Prostate gland (tissue), 2 donors: ENCODE results near the gene MSRB3. TPM values are rescaled to one million over a fixed set of nuclear protein-coding genes. Genes with fewer than 3 reads are reported as not detected.

Source experiments
- DNase-seq: peaks from one replicate; pipeline ENCODE4 v3.0.0-alpha.2; 2019; ENCODE audit warnings: low spot score
- H3K27ac ChIP-seq, 2 donors: fragments of 200-600 bp; sonication (generic); 2 replicates each; pipeline ENCODE4 v1.5.1; 2017 to 2019
- H3K27me3 ChIP-seq: fragments of 200-600 bp; sonication (generic); replicated peaks from 2 replicates; pipeline ENCODE4 v1.5.1; 2019; ENCODE audit not compliant: insufficient read depth
- H3K36me3 ChIP-seq, 2 donors: fragments of 200-600 bp; sonication (generic); 1 replicate in 1 of 2; 2 replicates in 1 of 2; pipeline versions ENCODE4 v1.5.1 to v1.8.1; 2017 to 2019
- H3K4me1 ChIP-seq: fragments of 200-600 bp; sonication (generic); replicated peaks from 2 replicates; pipeline ENCODE4 v1.5.1; 2019
- H3K4me3 ChIP-seq, 2 donors: fragments of 200-600 bp; sonication (generic); 2 replicates each; pipeline ENCODE4 v1.5.1; 2017 to 2019
- H3K9me3 ChIP-seq: fragments of 200-600 bp; sonication (generic); 2 replicates; pipeline ENCODE4 v1.5.1; 2017
- CTCF ChIP-seq, 4 experiments: fragments of 200-600 bp in 2 of 4; fragments of 450-650 bp in 2 of 4; sonication (generic) in 2 of 4; IDR thresholded peaks; 1 replicate in 3 of 4; 2 replicates in 1 of 4; pipeline ENCODE4 v1.5.1; 2016 to 2019; ENCODE audit warnings: antibody characterized with exemption in 4 of 4, mild to moderate bottlenecking in 2 of 4, moderate library complexity in 2 of 4
- POLR2A ChIP-seq: fragments of 450-650 bp; IDR thresholded peaks from one replicate; pipeline ENCODE4 v1.6.1; 2016; ENCODE audit warnings: antibody characterized with exemption, mild to moderate bottlenecking
- POLR2AphosphoS5 ChIP-seq: sonication (generic); formaldehyde crosslinking; IDR thresholded peaks from one replicate; pipeline ENCODE4 v1.6.1; 2017; ENCODE audit warnings: antibody characterized with exemption
- WGBS: methylation state at CpG from one replicate; pipeline ENCODE4 v1.1.5; 2018; 5-methylcytosine and 5-hydroxymethylcytosine counted together
- intact Hi-C: fragments of 100-400 bp; cut with DNase I; formaldehyde crosslinking; loops from one replicate; pipeline ENCODE4 v1.14.2; 2022
- total RNA-seq, 2 donors: library from RNA; depleted of rRNA; stranded (reverse); fragments of >200 nt; gene quantifications; one replicate each; pipeline ENCODE4 v1.1.0, GENCODE V29; 2016

Gene MSRB3
- total RNA-seq, 2 donors from 2014 or later, result 32.2 to 42.9 TPM

- H3K36me3 ChIP-seq, result no peaks in the 10 kb centered on the region
- no peak for DNase-seq
- WGBS, result 57% methylated on average over 1 of the region's 1 CpG
- no peak overlapping the region for H3K4me3 ChIP-seq
- H3K27me3 ChIP-seq, result no peaks in the 10 kb centered on the region
- H3K27ac ChIP-seq, result no peak overlapping the region
- TF ChIP-seq CTCF (IDR thresholded peaks at IDR 0.05) (no peak), POLR2A (no peak), POLR2AphosphoS5 (no peak)
- intact Hi-C loops, result no loop called here
- H3K4me1 ChIP-seq, result no peaks in the 10 kb centered on the region
- H3K9me3 ChIP-seq, result no peaks in the 10 kb centered on the region
Observed at GRCh38 chr12:65343801-65344200, 65.3 kb downstream of the MSRB3 start.

- Histone ChIP-seq H3K9me3 (no peaks in the 10 kb centered on the region), H3K4me3 (no peak overlapping the region), H3K4me1 (no peaks in the 10 kb centered on the region), H3K36me3 (no peaks in the 10 kb centered on the region), H3K27ac (no peak overlapping the region), H3K27me3 (no peaks in the 10 kb centered on the region)
- intact Hi-C loops, result no loop called here
- TF ChIP-seq POLR2A (no peak), CTCF (IDR thresholded peaks at IDR 0.05) (no peak), POLR2AphosphoS5 (no peak)
- DNase-seq, result no peak
- 62% methylated on average over 3 of the region's 3 CpGs for WGBS
Observed at GRCh38 chr12:65355461-65355860, 77.0 kb downstream of the MSRB3 start.

- H3K27ac ChIP-seq, result no peak overlapping the region
- no peaks in the 10 kb centered on the region for H3K27me3 ChIP-seq
- H3K4me3 ChIP-seq, result no peak overlapping the region
- no peak for DNase-seq
- 67% methylated on average over 4 of the region's 4 CpGs for WGBS
- H3K36me3 ChIP-seq, result no peaks in the 10 kb centered on the region
- TF ChIP-seq POLR2AphosphoS5 (no peak), POLR2A (no peak), CTCF (IDR thresholded peaks at IDR 0.05) (no peak)
- intact Hi-C loops, result no loop called here
- H3K9me3 ChIP-seq, result no peaks in the 10 kb centered on the region
- no peaks in the 10 kb centered on the region for H3K4me1 ChIP-seq
Observed at GRCh38 chr12:65362234-65363031, 84.0 kb downstream of the MSRB3 start.

- no peaks in the 10 kb centered on the region for H3K4me1 ChIP-seq
- H3K9me3 ChIP-seq, result no peaks in the 10 kb centered on the region
- H3K27me3 ChIP-seq, result no peaks in the 10 kb centered on the region
- TF ChIP-seq CTCF (IDR thresholded peaks at IDR 0.05) (no peak), POLR2A (no peak), POLR2AphosphoS5 (no peak)
- no peak overlapping the region for H3K27ac ChIP-seq
- intact Hi-C loops, result no loop called here
- WGBS, result 79% methylated on average over 1 of the region's 1 CpG
- no peak for DNase-seq
- no peaks in the 10 kb centered on the region for H3K36me3 ChIP-seq
- no peak overlapping the region for H3K4me3 ChIP-seq
Observed at GRCh38 chr12:65364046-65364445, 85.6 kb downstream of the MSRB3 start.

- TF ChIP-seq CTCF (IDR thresholded peaks at IDR 0.05) (no peak), POLR2AphosphoS5 (no peak), POLR2A (no peak)
- Histone ChIP-seq H3K4me3 (no peak overlapping the region), H3K4me1 (no peaks in the 10 kb centered on the region), H3K36me3 (no peaks in the 10 kb centered on the region), H3K27ac (no peak overlapping the region), H3K27me3 (no peaks in the 10 kb centered on the region), H3K9me3 (no peaks in the 10 kb centered on the region)
- no peak for DNase-seq
- intact Hi-C loops, result no loop called here
Observed at GRCh38 chr12:65367396-65367795, 88.9 kb downstream of the MSRB3 start.
